Esophagus squamous epithelium (tissue), 5 donors: ENCODE data around the gene SHISAL1. TPM values are rescaled to one million over a fixed set of nuclear protein-coding genes. Genes with fewer than 3 reads are reported as not detected.

Source experiments
- DNase-seq: peaks from one replicate; lab custom pipeline; 2025; lab: John Stamatoyannopoulos, UW
- H3K27ac ChIP-seq, 4 donors: fragments of 200-600 bp; sonication (generic); one replicate each; pipeline ENCODE4 v1.5.1; 2016 to 2019; ENCODE audit warnings: mild to moderate bottlenecking in 1 of 4
- H3K27me3 ChIP-seq, 4 donors: fragments of 200-600 bp; sonication (generic); 1 replicate in 3 of 4; 2 replicates in 1 of 4; pipeline versions ENCODE4 v1.5.1 to v1.6.0; 2017 to 2021; ENCODE audit warnings: antibody characterized with exemption in 1 of 4
- H3K36me3 ChIP-seq, 3 donors: fragments of 200-600 bp; sonication (generic); one replicate each; pipeline ENCODE4 v1.5.1; 2016 to 2019
- H3K4me1 ChIP-seq, 3 donors: fragments of 200-600 bp; sonication (generic); one replicate each; pipeline ENCODE4 v1.5.1; 2017 to 2019
- H3K4me3 ChIP-seq, 4 donors: fragments of 200-600 bp; sonication (generic); 1 replicate in 3 of 4; 2 replicates in 1 of 4; pipeline ENCODE4 v1.5.1; 2016 to 2019; ENCODE audit warnings: mild to moderate bottlenecking in 2 of 4, moderate library complexity in 1 of 4
- H3K9me3 ChIP-seq, 3 donors: fragments of 200-600 bp; sonication (generic); one replicate each; pipeline ENCODE4 v1.5.1; 2016 to 2019
- POLR2A ChIP-seq, 4 donors: fragments of 450-650 bp; IDR thresholded peaks; one replicate each; pipeline ENCODE4 v1.6.1; 2017; ENCODE audit warnings: antibody characterized with exemption in 4 of 4, mild to moderate bottlenecking in 4 of 4, moderate library complexity in 3 of 4
- WGBS, 2 donors: methylation state at CpG; one replicate each; pipeline ENCODE4 v1.1.5; 2018; 5-methylcytosine and 5-hydroxymethylcytosine counted together
- intact Hi-C: fragments of 100-400 bp; cut with DNase I; formaldehyde crosslinking; loops from one replicate; pipeline ENCODE4 v1.15.0; 2022
- total RNA-seq, 4 donors: library from RNA; depleted of rRNA; stranded (reverse); fragments of >200 nt; gene quantifications; one replicate each; pipeline ENCODE4 v1.1.0, GENCODE V29; 2016
- TF ChIP-seq, protein P1 (sequence below), 6 experiments: fragments of 450-650 bp in 4 of 6; fragments of 200-600 bp in 2 of 6; sonication (generic) in 2 of 6; IDR thresholded peaks; one replicate each; pipeline ENCODE4 v1.5.1; 2016 to 2019; ENCODE audit warnings: antibody characterized with exemption in 6 of 6, mild to moderate bottlenecking in 4 of 6, moderate library complexity in 4 of 6
- donor health status: DM: yes; HTN: yes; CAD: no.

SHISAL1 gene
- 1 to 10 TPM in 1 of 4 donors, under 1 TPM in 3; 0.08 to 1.3 (median 0.31) TPM for total RNA-seq

GRCh38 chr22:44312766-44313165, at the start of gene SHISAL1:
Gene SHISAL1, minus strand, starts transcription at chr22:44312951. Its CDS starts 12,006 bp downstream, at chr22:44300945.
- Histone ChIP-seq H3K36me3 (no peaks in the 10 kb centered on the region), H3K9me3 (no peaks in the 10 kb centered on the region), H3K27ac (peak within 1 kb of the TSS in 2 of 4 donors; percentile 54 to 58), H3K4me1 (peaks cover 7 to 55% (median 48%) of the 10 kb centered on the region in 3 donors), H3K4me3 (no peak within 1 kb of the TSS), H3K27me3 (peaks cover 0 to 97% (median 0%) of the 10 kb centered on the region in 4 donors)
- intact Hi-C loops: no loop called here
- no peak for TF ChIP-seq POLR2A (IDR thresholded peaks at IDR 0.05)
- TF ChIP-seq, protein P1, sequence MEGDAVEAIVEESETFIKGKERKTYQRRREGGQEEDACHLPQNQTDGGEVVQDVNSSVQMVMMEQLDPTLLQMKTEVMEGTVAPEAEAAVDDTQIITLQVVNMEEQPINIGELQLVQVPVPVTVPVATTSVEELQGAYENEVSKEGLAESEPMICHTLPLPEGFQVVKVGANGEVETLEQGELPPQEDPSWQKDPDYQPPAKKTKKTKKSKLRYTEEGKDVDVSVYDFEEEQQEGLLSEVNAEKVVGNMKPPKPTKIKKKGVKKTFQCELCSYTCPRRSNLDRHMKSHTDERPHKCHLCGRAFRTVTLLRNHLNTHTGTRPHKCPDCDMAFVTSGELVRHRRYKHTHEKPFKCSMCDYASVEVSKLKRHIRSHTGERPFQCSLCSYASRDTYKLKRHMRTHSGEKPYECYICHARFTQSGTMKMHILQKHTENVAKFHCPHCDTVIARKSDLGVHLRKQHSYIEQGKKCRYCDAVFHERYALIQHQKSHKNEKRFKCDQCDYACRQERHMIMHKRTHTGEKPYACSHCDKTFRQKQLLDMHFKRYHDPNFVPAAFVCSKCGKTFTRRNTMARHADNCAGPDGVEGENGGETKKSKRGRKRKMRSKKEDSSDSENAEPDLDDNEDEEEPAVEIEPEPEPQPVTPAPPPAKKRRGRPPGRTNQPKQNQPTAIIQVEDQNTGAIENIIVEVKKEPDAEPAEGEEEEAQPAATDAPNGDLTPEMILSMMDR (IDR thresholded peaks at IDR 0.05): no peak
- WGBS, 2 donors: 100% methylated on average over 1 of the region's 12 CpGs; no CpG with 5 or more reads in 1 of the 2 donors
- no peak for DNase-seq

GRCh38 chr22:44361391-44362126, 48.8 kb upstream of the SHISAL1 start:
- H3K4me3 ChIP-seq: no peak overlapping the region
- no peak for TF ChIP-seq POLR2A (IDR thresholded peaks at IDR 0.05)
- TF ChIP-seq, protein P1 (IDR thresholded peaks at IDR 0.05): no peak
- H3K27me3 ChIP-seq: peaks cover 0 to 72% (median 0%) of the 10 kb centered on the region in 4 donors
- WGBS, 2 donors: 64 to 66% methylated on average over 4 to 7 of the region's 12 CpGs
- H3K36me3 ChIP-seq: no peaks in the 10 kb centered on the region
- H3K4me1 ChIP-seq: peaks cover 23 to 73% (median 54%) of the 10 kb centered on the region in 3 donors
- no peaks in the 10 kb centered on the region for H3K9me3 ChIP-seq
- no peak for DNase-seq
- H3K27ac ChIP-seq: peak overlapping the region; percentile 51 to 82 (median 60)
- intact Hi-C loops: no loop called here

- Histone ChIP-seq H3K36me3 (no peaks in the 10 kb centered on the region), H3K4me3 (peak overlapping the region in 1 of 4 donors; percentile 13), H3K9me3 (no peaks in the 10 kb centered on the region), H3K4me1 (peaks cover 23 to 73% (median 54%) of the 10 kb centered on the region in 3 donors), H3K27me3 (peaks cover 0 to 70% (median 0%) of the 10 kb centered on the region in 4 donors), H3K27ac (peak overlapping the region; percentile 51 to 82 (median 60))
- 26 to 36% methylated on average over 14 to 15 of the region's 25 CpGs for WGBS, 2 donors
- TF ChIP-seq, protein P1 (IDR thresholded peaks at IDR 0.05): peak in 4 of 6 experiments; percentile 43 to 59 (median 54)
- TF ChIP-seq POLR2A (IDR thresholded peaks at IDR 0.05): no peak
- no peak for DNase-seq
- intact Hi-C loops: no loop called here
Measured at GRCh38 chr22:44360668-44361381, 48.1 kb upstream of the SHISAL1 start.

DNA sequence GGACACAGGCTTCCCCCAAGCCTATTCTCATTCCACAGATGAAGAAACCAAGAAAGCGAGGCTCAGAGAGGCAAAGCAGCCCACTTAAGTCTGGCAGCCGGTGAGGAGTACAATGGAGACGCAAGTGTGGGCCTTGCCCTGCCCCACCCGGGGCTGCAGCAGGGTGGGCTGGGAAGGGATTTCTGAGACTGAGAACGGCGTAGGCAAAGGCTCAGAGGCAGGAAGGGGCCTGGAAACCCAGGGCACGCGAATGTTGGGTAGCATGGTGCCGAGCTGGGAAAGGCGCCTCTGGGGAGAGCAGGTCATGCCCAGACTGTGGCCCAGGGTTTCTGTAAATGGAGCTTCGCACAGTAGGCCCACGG, 47.5 kb upstream of the SHISAL1 start:
- H3K27me3 ChIP-seq: peaks cover 0 to 70% (median 0%) of the 10 kb centered on the region in 4 donors
- intact Hi-C loops: no loop called here
- no peak for DNase-seq
- no peaks in the 10 kb centered on the region for H3K36me3 ChIP-seq
- peaks cover 23 to 73% (median 54%) of the 10 kb centered on the region in 3 donors for H3K4me1 ChIP-seq
- WGBS, 2 donors: 38 to 54% methylated on average over 6 to 11 of the region's 12 CpGs
- H3K9me3 ChIP-seq: no peaks in the 10 kb centered on the region
- H3K27ac ChIP-seq: peak overlapping the region; percentile 51 to 82 (median 60)
- TF ChIP-seq, protein P1 (IDR thresholded peaks at IDR 0.05): no peak
- no peak for TF ChIP-seq POLR2A (IDR thresholded peaks at IDR 0.05)
- no peak overlapping the region for H3K4me3 ChIP-seq
